ENCODE results near the gene SNAP23.

SNAP23 gene

DNA sequence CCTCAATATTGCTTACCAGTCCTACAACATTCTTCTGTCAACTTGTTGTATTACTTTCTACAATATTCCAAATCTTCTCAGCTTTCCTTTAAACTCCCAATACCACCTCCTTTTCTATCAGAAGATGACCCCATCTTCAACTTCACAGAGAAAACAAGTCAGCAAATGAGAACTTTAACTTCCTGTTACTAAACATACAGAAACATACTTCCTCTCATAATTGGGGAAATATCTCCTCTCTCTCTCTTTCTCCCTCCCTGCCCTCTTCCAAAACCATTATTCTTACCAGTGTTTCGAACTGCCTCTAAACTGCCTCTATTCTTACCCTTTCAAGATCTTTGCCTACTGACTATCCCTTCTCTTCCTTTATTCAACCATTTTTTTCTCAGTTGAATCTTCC lies 1.8 kb upstream of the SNAP23 start:
- H3K9ac ChIP-seq (ENCODE audit: low read length in 5 of 5), result peak overlapping the region in 2 of 5 donors; percentile 7 to 31
- H3K36me3 ChIP-seq (ENCODE audit: control insufficient read depth in 5 of 5, insufficient read depth in 5 of 5, low read length in 5 of 5), result no peaks in the 10 kb centered on the region
- peak overlapping the region in 1 of 5 donors; percentile 6 for H3K4me3 ChIP-seq (ENCODE audit: low read depth in 1 of 5, low read length in 5 of 5)
- no peaks in the 10 kb centered on the region for H3K9me3 ChIP-seq (ENCODE audit: control insufficient read depth in 5 of 5, low read length in 5 of 5)
- H3K4me1 ChIP-seq (ENCODE audit: control insufficient read depth in 5 of 5, insufficient read depth in 5 of 5, low read length in 5 of 5), result peaks cover 5 to 68% (median 44%) of the 10 kb centered on the region in 5 donors
- peak overlapping the region; percentile 100 for H3K27ac ChIP-seq (ENCODE audit: low read depth, low read length)
- H3K27me3 ChIP-seq (ENCODE audit: control insufficient read depth in 5 of 5, insufficient read depth in 4 of 5, low read length in 5 of 5), result no peaks in the 10 kb centered on the region

- H3K4me3 ChIP-seq (ENCODE audit: low read depth in 1 of 5, low read length in 5 of 5), result peak overlapping the region; percentile 75 to 95 (median 94)
- no peaks in the 10 kb centered on the region for H3K27me3 ChIP-seq (ENCODE audit: control insufficient read depth in 5 of 5, insufficient read depth in 4 of 5, low read length in 5 of 5)
- H3K36me3 ChIP-seq (ENCODE audit: control insufficient read depth in 5 of 5, insufficient read depth in 5 of 5, low read length in 5 of 5), result no peaks in the 10 kb centered on the region
- no peaks in the 10 kb centered on the region for H3K9me3 ChIP-seq (ENCODE audit: control insufficient read depth in 5 of 5, low read length in 5 of 5)
- H3K4me1 ChIP-seq (ENCODE audit: control insufficient read depth in 5 of 5, insufficient read depth in 5 of 5, low read length in 5 of 5), result peaks cover 5 to 74% (median 47%) of the 10 kb centered on the region in 5 donors
- H3K27ac ChIP-seq (ENCODE audit: low read depth, low read length), result peak overlapping the region; percentile 100
- peak overlapping the region; percentile 85 to 99 (median 98) for H3K9ac ChIP-seq (ENCODE audit: low read length in 5 of 5)
Observed at GRCh38 chr15:42494998-42495360, 455 bp upstream of the SNAP23 start.

GRCh38 chr15:42498212-42499068 lies 3.0 kb downstream of the SNAP23 start:
- Histone ChIP-seq H3K36me3 (ENCODE audit: control insufficient read depth in 5 of 5, insufficient read depth in 5 of 5, low read length in 5 of 5) (no peaks in the 10 kb centered on the region), H3K4me3 (ENCODE audit: low read depth in 1 of 5, low read length in 5 of 5) (no peak overlapping the region), H3K9me3 (ENCODE audit: control insufficient read depth in 5 of 5, low read length in 5 of 5) (no peaks in the 10 kb centered on the region), H3K4me1 (ENCODE audit: control insufficient read depth in 5 of 5, insufficient read depth in 5 of 5, low read length in 5 of 5) (peaks cover 5 to 73% (median 53%) of the 10 kb centered on the region in 5 donors), H3K9ac (ENCODE audit: low read length in 5 of 5) (peak overlapping the region in 1 of 5 donors; percentile 16), H3K27me3 (ENCODE audit: control insufficient read depth in 5 of 5, insufficient read depth in 4 of 5, low read length in 5 of 5) (no peaks in the 10 kb centered on the region), H3K27ac (ENCODE audit: low read depth, low read length) (peak overlapping the region; percentile 57)

GRCh38 chr15:42499858-42500609 lies 4.6 kb downstream of the SNAP23 start:
- Histone ChIP-seq H3K4me3 (ENCODE audit: low read depth in 1 of 5, low read length in 5 of 5) (no peak overlapping the region), H3K9ac (ENCODE audit: low read length in 5 of 5) (peak overlapping the region in 1 of 5 donors; percentile 11), H3K36me3 (ENCODE audit: control insufficient read depth in 5 of 5, insufficient read depth in 5 of 5, low read length in 5 of 5) (no peaks in the 10 kb centered on the region), H3K27me3 (ENCODE audit: control insufficient read depth in 5 of 5, insufficient read depth in 4 of 5, low read length in 5 of 5) (no peaks in the 10 kb centered on the region), H3K9me3 (ENCODE audit: control insufficient read depth in 5 of 5, low read length in 5 of 5) (no peaks in the 10 kb centered on the region), H3K27ac (ENCODE audit: low read depth, low read length) (peak overlapping the region; percentile 50), H3K4me1 (ENCODE audit: control insufficient read depth in 5 of 5, insufficient read depth in 5 of 5, low read length in 5 of 5) (peaks cover 2 to 61% (median 46%) of the 10 kb centered on the region in 5 donors)

DNA sequence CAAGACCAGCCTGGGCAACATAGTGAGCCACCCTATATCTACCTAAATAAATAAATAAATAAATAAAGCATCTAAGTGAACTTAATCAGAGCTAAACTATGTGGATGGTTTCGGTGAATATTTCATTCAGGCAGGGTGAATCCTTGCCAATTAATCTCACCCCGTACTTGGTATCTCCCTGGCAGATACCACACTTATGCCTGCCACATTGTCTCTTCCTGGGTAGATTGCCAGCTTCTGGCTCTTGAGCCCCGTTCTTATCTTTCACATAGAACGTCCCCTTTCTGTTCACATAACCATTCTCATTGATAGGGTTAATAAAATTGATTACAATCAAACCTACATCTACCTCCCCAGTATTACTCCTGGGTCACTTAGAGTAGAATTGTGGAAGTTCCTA lies 7.0 kb downstream of the SNAP23 start:
- H3K27ac ChIP-seq (ENCODE audit: low read depth, low read length), result no peak overlapping the region

DNA sequence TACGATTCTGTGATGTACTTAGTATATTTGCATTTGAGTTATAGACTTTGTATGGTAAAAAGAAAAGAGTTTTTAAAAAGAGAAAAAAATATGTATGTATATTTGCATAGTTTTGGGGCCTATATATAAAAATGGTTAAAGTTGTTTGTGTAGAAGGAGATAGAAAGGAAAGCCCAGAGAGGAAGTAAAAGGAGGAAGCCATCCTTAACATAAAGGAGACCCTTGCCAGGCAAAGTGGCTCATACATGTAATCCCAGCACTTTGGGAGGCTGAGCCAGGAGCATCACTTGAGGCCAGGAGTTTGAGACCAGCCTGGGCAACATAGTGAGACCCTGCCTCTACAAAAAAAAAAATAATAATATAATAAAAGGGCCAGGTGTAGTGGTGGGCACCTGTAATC lies 8.4 kb downstream of the SNAP23 start:
- Histone ChIP-seq H3K4me3 (ENCODE audit: low read depth in 1 of 5, low read length in 5 of 5) (no peak overlapping the region), H3K4me1 (ENCODE audit: control insufficient read depth in 5 of 5, insufficient read depth in 5 of 5, low read length in 5 of 5) (peaks cover 0 to 42% (median 35%) of the 10 kb centered on the region in 5 donors), H3K27ac (ENCODE audit: low read depth, low read length) (no peak overlapping the region), H3K36me3 (ENCODE audit: control insufficient read depth in 5 of 5, insufficient read depth in 5 of 5, low read length in 5 of 5) (no peaks in the 10 kb centered on the region), H3K9me3 (ENCODE audit: control insufficient read depth in 5 of 5, low read length in 5 of 5) (no peaks in the 10 kb centered on the region), H3K9ac (ENCODE audit: low read length in 5 of 5) (no peak overlapping the region), H3K27me3 (ENCODE audit: control insufficient read depth in 5 of 5, insufficient read depth in 4 of 5, low read length in 5 of 5) (no peaks in the 10 kb centered on the region)

More for the DNA sequence above, 7.0 kb downstream of the SNAP23 start:
- Histone ChIP-seq H3K9ac (ENCODE audit: low read length in 5 of 5) (no peak overlapping the region), H3K4me3 (ENCODE audit: low read depth in 1 of 5, low read length in 5 of 5) (no peak overlapping the region), H3K9me3 (ENCODE audit: control insufficient read depth in 5 of 5, low read length in 5 of 5) (no peaks in the 10 kb centered on the region), H3K36me3 (ENCODE audit: control insufficient read depth in 5 of 5, insufficient read depth in 5 of 5, low read length in 5 of 5) (no peaks in the 10 kb centered on the region), H3K4me1 (ENCODE audit: control insufficient read depth in 5 of 5, insufficient read depth in 5 of 5, low read length in 5 of 5) (peaks cover 0 to 44% (median 34%) of the 10 kb centered on the region in 5 donors), H3K27me3 (ENCODE audit: control insufficient read depth in 5 of 5, insufficient read depth in 4 of 5, low read length in 5 of 5) (no peaks in the 10 kb centered on the region)

DNA sequence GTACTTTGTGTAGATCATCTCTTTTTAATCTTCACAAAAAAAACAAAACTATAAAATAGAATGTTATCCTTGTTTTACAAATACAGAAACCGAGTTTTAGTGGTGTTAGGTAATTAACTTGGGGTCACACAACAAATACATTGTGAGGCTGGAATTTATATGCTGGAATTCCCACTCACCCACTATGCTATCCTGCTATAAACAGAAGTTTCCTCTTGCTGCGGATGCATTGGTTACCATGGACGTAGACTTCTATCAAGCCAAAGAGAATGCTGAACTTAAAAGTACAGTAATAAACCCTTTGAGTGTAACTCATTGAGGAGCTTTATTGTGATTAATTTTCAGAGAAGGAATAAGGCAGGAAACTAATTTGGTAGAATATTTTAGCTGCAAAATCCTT lies 9.2 kb downstream of the SNAP23 start:
- Histone ChIP-seq H3K9ac (ENCODE audit: low read length in 5 of 5) (no peak overlapping the region), H3K9me3 (ENCODE audit: control insufficient read depth in 5 of 5, low read length in 5 of 5) (no peaks in the 10 kb centered on the region), H3K36me3 (ENCODE audit: control insufficient read depth in 5 of 5, insufficient read depth in 5 of 5, low read length in 5 of 5) (no peaks in the 10 kb centered on the region), H3K4me1 (ENCODE audit: control insufficient read depth in 5 of 5, insufficient read depth in 5 of 5, low read length in 5 of 5) (peaks cover 0 to 35% (median 28%) of the 10 kb centered on the region in 5 donors), H3K27me3 (ENCODE audit: control insufficient read depth in 5 of 5, insufficient read depth in 4 of 5, low read length in 5 of 5) (no peaks in the 10 kb centered on the region), H3K4me3 (ENCODE audit: low read depth in 1 of 5, low read length in 5 of 5) (no peak overlapping the region), H3K27ac (ENCODE audit: low read depth, low read length) (no peak overlapping the region)

DNA sequence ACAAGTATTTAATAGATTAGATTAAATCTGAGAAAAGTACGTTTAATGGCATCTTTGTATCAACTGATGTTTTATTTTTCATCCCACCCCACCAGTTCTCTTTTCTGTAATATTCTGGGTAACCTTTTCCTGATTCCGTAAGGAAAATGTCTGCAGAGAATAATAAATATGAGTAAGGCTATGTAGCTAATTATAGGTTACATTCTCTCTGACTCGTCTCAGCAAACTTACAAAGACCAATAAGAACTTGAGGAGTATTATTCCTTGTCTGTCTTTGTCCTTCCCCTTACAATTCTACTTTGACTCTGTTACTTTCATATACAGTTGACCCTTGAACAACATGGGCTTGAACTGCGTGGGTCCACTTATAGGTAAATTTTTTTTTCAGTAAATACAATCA lies 12.1 kb downstream of the SNAP23 start:
- H3K4me1 ChIP-seq (ENCODE audit: control insufficient read depth in 5 of 5, insufficient read depth in 5 of 5, low read length in 5 of 5), result peaks cover 0 to 19% (median 14%) of the 10 kb centered on the region in 5 donors
- H3K36me3 ChIP-seq (ENCODE audit: control insufficient read depth in 5 of 5, insufficient read depth in 5 of 5, low read length in 5 of 5), result peaks cover 0 to 6% (median 0%) of the 10 kb centered on the region in 5 donors
- H3K27ac ChIP-seq (ENCODE audit: low read depth, low read length), result no peak overlapping the region
- no peaks in the 10 kb centered on the region for H3K9me3 ChIP-seq (ENCODE audit: control insufficient read depth in 5 of 5, low read length in 5 of 5)
- no peaks in the 10 kb centered on the region for H3K27me3 ChIP-seq (ENCODE audit: control insufficient read depth in 5 of 5, insufficient read depth in 4 of 5, low read length in 5 of 5)
- H3K4me3 ChIP-seq (ENCODE audit: low read depth in 1 of 5, low read length in 5 of 5), result no peak overlapping the region
- H3K9ac ChIP-seq (ENCODE audit: low read length in 5 of 5), result no peak overlapping the region

DNA sequence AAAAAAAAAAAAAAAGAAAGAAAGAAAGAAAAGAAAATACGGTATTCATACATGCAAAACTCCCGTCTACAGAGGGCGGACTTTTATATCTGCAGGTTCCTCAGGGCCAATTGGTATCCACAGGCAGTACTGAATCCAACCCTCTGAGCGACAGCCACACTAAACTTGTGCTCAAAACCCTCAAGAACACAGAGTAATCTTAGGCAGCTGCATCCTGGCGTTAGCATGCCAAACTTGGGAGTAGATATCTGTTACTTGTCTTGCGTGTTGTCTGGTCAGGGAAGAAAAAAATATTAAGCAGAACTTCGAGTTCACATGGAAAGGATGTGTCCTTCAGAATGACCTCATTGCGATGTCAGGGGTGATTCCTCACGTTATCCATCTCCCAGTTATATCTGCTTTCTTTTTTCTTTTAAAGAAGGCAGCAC lies 12.8 kb downstream of the SNAP23 start:
- H3K27ac ChIP-seq (ENCODE audit: low read depth, low read length), result no peak overlapping the region
- no peaks in the 10 kb centered on the region for H3K27me3 ChIP-seq (ENCODE audit: control insufficient read depth in 5 of 5, insufficient read depth in 4 of 5, low read length in 5 of 5)
- H3K9ac ChIP-seq (ENCODE audit: low read length in 5 of 5), result peak overlapping the region in 1 of 5 donors; percentile 4
- H3K36me3 ChIP-seq (ENCODE audit: control insufficient read depth in 5 of 5, insufficient read depth in 5 of 5, low read length in 5 of 5), result peaks cover 0 to 10% (median 1%) of the 10 kb centered on the region in 5 donors
- no peaks in the 10 kb centered on the region for H3K9me3 ChIP-seq (ENCODE audit: control insufficient read depth in 5 of 5, low read length in 5 of 5)
- no peak overlapping the region for H3K4me3 ChIP-seq (ENCODE audit: low read depth in 1 of 5, low read length in 5 of 5)
- H3K4me1 ChIP-seq (ENCODE audit: control insufficient read depth in 5 of 5, insufficient read depth in 5 of 5, low read length in 5 of 5), result peaks cover 0 to 19% (median 14%) of the 10 kb centered on the region in 5 donors
